T-helper 1 cell treated with Interleukin-12 subunit alpha and Interleukin-12 subunit beta and Interleukin-4 antibody, amounts not matched to agents 30 ng/mL and 1 ng/mL, for 36 hours (primary cell): Measurements from ENCODE around the gene CMKLR1. TPM values are rescaled to one million over a fixed set of nuclear protein-coding genes. Genes with fewer than 3 reads are reported as not detected.

Source experiments
- intact Hi-C: fragments of 100-400 bp; cut with micrococcal nuclease; formaldehyde crosslinking; loops from one replicate; pipeline ENCODE4 v1.15.1; 2024
- total RNA-seq: library from RNA; stranded (reverse); gene quantifications from 2 replicates; pipeline ENCODE4 v1.2.3, GENCODE V29; 2022

The CMKLR1 gene
- total RNA-seq, 1 donor from 2014 or later, result not detected

DNA sequence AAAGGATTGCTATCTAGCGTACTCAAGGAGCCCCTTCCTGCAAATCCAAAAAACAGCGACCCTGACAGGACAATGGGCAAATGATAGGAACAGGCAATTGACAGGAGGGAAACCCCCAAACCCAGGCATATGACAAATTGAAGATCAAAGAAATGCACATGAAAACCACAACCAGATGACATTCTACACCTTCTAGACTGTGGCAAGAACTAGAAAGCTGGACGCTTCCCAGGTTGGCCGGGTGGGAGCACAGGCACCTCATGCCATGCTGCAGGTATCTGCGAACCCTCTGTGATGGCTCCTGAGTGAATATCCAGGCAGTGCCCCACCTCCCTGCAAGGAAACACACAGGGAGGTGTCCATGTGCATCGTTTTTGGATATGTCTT lies 37.1 kb downstream of the CMKLR1 start:
- intact Hi-C loops, result no loop called here

DNA sequence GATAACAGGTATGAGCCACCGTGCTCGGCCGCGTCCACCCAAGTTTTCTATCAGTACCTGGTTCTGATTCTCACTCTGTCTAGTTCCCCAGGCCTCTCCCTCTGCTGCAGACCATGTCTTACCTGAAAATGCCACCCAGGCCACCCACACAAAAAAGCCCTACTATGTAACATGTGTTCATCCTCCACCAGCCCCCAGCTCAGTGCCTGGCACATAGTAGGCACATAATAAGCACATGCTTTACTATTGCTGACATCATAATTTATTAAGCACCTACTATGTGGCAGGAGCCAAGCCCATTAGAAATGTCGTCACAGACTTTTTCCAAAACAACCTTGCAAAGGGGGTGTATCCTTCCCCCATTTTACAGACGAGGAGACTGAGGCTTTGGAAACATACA lies 37.8 kb downstream of the CMKLR1 start:
- intact Hi-C loops, result no loop called here

GRCh38 chr12:108299980-108300696 lies 39.0 kb downstream of the CMKLR1 start:
- intact Hi-C loops, result no loop called here

DNA sequence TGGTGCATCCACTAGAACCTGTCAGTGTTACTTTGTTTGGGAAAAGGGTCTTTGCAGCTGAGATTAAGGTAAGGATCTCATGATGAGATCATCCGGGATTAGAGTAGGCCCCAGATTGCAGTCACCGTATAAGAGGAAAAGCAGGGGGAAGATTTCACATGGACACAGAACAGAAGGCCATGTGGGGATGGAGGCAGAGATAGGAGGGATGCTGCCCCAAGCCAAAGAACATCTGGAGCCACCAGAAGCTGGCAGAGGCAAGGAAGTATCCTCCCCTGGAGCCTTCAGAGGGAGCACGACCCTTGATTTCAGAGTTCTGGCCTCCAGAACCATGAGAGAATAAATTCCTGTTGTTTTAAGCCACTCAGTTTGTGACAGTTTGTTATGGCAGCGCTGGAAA lies 39.6 kb downstream of the CMKLR1 start:
- intact Hi-C loops, result no loop called here

- intact Hi-C loops, result no loop called here
Measured at GRCh38 chr12:108298761-108299275, 40.3 kb downstream of the CMKLR1 start.

DNA sequence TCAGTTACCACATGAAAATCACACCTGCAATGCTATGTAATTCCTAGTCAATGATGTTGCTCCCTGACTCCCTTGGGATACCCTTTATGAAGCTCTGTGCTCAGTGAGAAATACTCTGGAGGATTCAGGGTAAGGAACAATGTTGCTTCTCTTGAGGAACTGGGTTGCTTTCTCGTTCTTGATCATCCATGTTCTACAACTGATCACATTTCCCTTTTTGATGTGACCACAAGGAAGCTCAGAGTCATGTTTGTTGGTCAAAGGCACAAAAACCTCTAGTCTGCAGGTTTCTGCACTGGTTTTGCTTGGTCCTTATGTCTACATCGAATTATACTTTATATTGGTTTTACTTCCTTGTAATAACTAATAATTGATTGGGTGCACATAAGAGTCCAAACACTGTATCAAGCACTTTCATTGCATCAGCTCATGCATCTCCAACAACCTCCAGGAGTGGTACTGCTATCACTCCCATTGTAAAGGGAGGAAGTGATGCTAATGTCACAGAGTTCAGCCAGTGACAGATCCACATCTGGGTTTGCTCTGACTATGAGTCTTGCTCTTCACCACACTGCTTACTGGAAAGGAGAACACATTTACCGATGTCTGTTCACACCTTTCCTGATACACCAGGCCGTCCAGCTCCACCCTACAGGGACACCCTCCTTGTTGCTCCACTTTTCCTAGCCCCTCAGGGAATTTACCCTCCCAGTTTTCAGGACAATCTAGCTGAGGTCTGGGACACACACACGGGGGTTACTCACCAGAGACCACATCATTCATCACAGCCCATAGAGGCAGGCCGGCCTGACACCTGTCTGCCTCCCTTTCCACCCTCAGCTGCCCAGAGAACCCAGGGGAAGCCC lies 41.0 kb downstream of the CMKLR1 start:
- intact Hi-C loops, result no loop called here

- intact Hi-C loops, result no loop called here
Measured at GRCh38 chr12:108297424-108297823, 41.7 kb downstream of the CMKLR1 start.

DNA sequence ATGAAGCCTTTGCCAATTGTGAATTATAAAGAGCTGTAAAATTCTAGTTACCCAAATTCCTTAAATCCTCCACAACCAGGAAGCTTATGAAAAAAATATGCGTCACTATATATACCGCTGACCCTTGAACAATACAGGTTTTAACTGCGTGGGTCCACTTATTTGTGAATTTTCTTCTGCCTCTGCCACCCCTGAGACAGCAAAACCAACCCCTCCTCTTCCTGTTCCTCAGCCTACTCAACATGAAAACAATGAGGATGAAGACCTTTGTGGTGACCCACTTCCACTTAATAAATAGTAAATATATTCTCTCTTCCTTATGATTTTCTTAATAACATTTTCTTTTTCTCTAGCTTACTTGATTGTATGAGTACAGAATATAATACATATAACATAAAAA lies 42.2 kb downstream of the CMKLR1 start:
- intact Hi-C loops, result no loop called here

GRCh38 chr12:108295641-108296040 lies 43.5 kb downstream of the CMKLR1 start:
- intact Hi-C loops, result no loop called here

DNA sequence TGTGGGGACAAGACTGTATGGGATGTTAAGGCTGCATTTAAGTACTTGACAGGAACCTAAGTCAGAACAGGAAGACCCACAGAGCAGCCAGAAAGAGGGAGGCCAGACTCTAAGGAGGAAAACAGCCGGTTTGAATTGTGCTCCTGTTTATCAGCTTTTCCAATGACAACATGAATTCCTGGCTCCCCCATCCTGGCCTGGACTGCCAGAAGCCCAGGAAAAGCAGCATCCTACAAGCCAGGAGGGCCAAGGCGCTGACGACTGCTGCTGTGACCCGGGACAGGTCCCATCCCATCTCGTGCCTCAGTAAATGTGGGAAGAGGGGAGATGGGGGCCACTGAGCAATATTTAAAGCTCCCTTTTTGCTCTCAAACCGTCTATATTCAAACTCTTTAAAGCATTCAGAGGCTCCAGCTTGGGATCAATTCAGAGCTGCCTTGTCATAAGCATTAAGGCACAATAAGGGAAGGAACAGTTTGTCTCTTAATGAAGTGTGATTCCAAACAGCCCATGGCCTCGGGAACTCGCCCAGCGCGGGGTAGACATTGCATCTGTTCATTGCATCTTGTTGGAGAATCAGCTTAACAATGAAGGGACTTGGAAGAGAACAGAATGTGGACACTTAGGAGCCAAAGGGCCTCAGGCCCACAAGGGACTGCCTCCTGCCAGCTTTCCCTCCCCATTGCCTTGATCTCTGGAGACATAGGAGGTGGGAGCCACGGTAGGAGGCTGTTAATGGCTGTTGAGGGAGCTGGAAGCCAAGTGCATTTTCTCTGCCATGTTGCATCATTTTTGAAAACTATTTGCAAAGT lies 49.6 kb downstream of the CMKLR1 start:
- intact Hi-C loops, result no loop called here

- intact Hi-C loops, result no loop called here
Measured at GRCh38 chr12:108287227-108287626, 51.9 kb downstream of the CMKLR1 start.

- intact Hi-C loops, result no loop called here
Measured at GRCh38 chr12:108285016-108285415, 54.1 kb downstream of the CMKLR1 start.

GRCh38 chr12:108284163-108284562 lies 54.9 kb downstream of the CMKLR1 start:
- intact Hi-C loops, result no loop called here

DNA sequence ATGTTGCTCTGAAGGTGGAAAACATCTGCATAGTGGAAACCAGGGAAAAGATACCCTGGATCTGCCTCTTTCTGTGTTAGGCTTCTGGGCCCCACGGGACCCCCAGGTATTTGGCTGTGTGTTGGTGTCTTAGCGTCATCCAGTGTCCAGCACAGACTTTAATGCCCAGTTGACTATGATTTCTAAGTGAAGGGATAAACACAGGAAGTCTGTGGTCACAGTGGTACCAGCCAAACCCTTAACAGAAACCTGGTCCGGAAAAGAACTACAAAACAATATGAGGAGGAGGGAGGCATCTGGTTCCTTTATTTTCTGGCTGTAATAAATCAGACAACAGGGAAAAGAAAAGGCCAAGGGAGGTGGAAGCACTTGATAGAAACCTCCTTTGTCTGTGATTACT lies 56.4 kb downstream of the CMKLR1 start:
- intact Hi-C loops, result no loop called here

DNA sequence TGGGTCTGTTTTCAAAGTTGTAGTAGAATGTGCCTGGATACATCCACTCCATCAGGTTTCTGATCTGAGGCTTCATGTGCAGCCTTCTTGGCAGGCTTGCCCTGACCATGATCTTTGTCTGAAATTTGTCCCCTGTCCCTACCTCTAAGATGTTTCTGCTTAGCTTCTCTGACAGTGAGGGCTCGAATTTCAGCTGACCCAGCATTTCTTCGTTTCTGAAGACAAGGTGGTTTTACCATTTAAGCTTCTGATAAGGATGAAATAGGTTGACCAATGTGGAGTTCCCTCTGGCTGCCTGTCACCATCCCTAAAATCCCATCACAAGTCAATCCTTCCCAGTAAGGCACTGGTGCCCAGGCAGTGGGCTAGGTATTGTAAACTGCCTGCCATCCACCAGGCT lies 57.0 kb downstream of the CMKLR1 start:
- intact Hi-C loops, result no loop called here

- intact Hi-C loops, result no loop called here
Measured at GRCh38 chr12:108277613-108278012, 61.5 kb downstream of the CMKLR1 start.

DNA sequence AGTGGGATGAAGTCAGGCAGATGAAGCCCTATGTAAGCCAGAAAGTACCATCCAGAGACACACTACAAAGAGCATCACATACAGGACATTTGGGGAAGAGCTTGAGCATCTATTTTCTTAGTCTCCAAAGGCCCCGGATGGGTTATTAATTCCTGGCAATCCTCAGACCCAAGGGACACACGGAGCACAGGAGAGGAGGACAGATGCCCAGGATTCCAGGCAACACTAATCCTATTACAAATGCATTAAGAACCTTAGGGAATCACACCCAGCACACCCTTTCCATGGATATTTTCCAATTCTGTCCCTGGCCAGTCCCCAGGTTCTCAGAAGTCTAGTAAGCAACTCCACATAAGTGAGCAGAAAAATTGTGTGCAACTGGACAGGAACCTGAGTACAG lies 65.9 kb downstream of the CMKLR1 start:
- intact Hi-C loops, result no loop called here

DNA sequence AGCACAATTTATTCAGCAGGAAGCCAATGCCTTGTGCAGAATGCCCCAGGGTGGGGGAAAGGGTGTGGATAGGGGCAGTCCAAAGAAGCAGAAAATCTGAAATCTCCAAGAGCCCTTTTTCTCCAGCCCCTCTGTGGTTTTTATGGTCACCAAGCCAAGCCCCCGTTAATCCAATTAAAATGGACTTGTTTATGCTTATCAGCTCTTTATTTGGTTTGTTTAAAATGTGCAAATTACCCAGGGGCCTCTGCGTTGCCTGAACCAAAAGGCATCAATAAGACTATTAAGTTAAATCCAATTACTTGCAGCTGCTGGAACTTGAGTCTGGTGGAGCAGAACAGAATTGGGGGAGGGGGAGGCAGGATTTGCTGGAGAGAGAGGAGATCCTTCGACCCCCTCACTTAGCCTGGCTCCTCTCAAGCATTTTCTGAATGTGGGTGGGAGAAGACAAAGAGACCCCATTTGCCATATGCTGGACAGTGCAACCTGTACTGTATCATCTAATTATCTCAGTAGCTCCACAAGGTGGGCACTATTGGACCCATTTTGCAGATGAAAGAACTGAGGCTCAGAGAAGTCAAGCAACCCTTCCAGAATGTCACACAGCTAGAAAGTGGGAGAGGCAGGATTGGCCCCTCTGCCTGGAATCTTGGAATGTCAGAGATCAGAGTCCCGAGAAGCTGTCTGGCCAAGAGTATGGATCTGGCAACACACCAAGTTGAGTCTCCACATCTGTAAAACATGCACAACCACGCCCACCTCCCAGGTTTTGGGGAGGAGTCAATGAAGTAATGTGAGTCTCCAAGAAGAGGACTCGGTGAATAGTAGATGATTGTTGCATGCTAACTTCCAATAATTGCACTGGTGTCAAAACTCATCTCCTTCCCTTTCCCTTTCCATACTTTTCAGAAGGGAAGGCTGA lies 66.9 kb downstream of the CMKLR1 start:
- intact Hi-C loops, result no loop called here

DNA sequence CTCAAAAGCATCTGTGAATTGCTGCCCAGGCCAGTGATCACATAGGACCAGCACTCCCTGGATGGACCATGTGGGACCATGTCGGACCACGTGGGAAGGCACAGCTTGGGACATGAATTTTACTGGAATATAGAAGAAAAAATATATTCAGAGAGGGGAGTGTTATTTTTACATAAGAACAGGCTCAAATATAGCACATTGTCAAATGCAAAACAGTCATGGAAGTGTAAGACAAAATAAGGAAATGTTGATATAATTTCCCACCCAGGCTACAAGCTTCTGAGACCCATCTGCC lies 68.3 kb downstream of the CMKLR1 start:
- intact Hi-C loops, result no loop called here

- intact Hi-C loops, result no loop called here
Measured at GRCh38 chr12:108270035-108270848, 68.9 kb downstream of the CMKLR1 start.
